ENCODE measurements around the gene UPF1.

GRCh38 chr19:18866800-18867123 is 35.0 kb downstream of the UPF1 start:
- TF ChIP-seq SUZ12 (IDR thresholded peaks at IDR 0.05; ENCODE audit: low read depth, low read length) = no peak
- TF ChIP-seq AHDC1 (CRISPR knock-in tag; IDR thresholded peaks at IDR 0.05; ENCODE audit: borderline replicate concordance) = no peak
- TF ChIP-seq CTCF (CRISPR knock-in tag; IDR thresholded peaks at IDR 0.05) = no peak
- TF ChIP-seq ZNF232 (CRISPR knock-in tag; IDR thresholded peaks at IDR 0.05; ENCODE audit: borderline replicate concordance) = no peak
- no peak for TF ChIP-seq PTBP1 (IDR thresholded peaks at IDR 0.05; ENCODE audit: low read depth, low read length, poor library complexity, severe bottlenecking)
- no peak for TF ChIP-seq ATF7-NPFF (CRISPR knock-in tag; IDR thresholded peaks at IDR 0.05; ENCODE audit: low read depth)
- no peak for TF ChIP-seq EZH2 (conservative IDR thresholded peaks at IDR 0.05; ENCODE audit: low read depth, low read length)
- no peak for TF ChIP-seq ZZZ3 (CRISPR knock-in tag; IDR thresholded peaks at IDR 0.05; ENCODE audit: borderline replicate concordance)
- TF ChIP-seq ATF2 (CRISPR knock-in tag; IDR thresholded peaks at IDR 0.05) = no peak
- TF ChIP-seq MAFF (IDR thresholded peaks at IDR 0.05; ENCODE audit: low read depth, low read length) = no peak

Measured in HepG2 (cell line).